Stimulated activated CD8-positive, alpha-beta memory T cell treated with anti-CD3 and anti-CD28 coated beads, Interleukin-15, amount 100 ng/mL, for 24 hours (primary cell): ENCODE results near the gene EFR3B.
"Not testable (repeated sequence)": the region's sequence is repeated elsewhere in the genome, so short reads cannot be mapped to it uniquely, and the experiment has no call there.

ENCODE experiments used
- DNase-seq: peaks from one replicate; pipeline ENCODE4 v3.0.0-alpha.2; 2020; ENCODE audit warnings: low read depth

Gene EFR3B

DNA sequence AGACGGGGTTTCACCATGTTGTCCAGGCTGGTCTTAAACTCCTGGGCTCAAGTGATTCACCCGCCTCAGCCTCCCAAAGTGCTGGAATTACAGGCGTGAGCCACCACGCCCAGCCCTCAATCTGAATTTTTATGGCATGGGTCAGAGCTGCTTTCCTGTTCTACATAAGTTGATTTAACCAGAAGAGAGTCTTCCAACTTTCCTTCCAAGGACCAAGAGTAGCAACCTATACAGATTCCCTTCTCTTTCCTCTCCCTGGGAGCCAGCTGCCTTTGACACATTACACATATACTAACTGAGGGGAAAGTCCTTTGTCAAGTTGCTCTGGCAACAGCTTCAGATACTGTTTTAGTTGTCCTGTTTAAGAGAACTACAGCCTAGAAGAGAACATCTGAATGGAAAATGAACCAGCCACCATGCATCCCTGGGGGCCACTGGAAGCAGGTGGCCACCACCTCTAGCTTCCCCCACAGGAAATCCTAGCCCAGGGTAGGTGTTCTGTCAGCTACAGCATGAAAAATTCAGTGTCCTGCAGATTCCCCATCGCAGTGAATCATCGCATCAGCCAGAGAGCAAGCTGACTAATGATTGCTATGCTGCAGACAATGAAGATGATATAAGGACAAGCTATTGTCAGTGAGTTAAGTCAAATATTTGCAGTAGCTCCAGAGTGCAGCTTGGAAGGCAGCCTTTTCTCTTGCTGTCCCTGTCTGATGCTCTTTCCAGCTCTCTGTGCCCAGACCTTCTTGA is 63.6 kb downstream of the EFR3B start:
- DNase-seq = no peak

- DNase-seq = no peak
Observed at GRCh38 chr2:25109822-25110221, 67.9 kb downstream of the EFR3B start.

DNA sequence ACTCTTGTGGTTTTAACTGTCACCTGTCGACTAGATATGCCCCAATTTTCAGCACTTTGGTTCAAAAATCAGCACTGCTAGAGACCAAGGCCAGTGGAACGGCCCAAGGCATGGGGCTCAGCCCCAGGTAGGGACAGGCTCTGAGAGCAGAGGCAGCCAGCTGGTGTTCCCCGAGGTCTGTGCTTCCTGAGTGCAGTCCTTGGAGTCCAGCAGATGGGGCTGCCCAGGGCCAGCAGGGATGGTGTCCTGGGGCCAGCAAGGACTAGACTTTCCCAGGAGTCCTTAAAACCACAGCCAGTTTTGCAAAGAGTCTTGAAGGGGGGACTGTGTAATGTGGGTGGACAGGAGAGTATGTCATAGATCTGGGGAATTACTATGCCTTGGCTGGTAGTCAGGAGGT is 70.2 kb downstream of the EFR3B start:
- DNase-seq = no peak

DNA sequence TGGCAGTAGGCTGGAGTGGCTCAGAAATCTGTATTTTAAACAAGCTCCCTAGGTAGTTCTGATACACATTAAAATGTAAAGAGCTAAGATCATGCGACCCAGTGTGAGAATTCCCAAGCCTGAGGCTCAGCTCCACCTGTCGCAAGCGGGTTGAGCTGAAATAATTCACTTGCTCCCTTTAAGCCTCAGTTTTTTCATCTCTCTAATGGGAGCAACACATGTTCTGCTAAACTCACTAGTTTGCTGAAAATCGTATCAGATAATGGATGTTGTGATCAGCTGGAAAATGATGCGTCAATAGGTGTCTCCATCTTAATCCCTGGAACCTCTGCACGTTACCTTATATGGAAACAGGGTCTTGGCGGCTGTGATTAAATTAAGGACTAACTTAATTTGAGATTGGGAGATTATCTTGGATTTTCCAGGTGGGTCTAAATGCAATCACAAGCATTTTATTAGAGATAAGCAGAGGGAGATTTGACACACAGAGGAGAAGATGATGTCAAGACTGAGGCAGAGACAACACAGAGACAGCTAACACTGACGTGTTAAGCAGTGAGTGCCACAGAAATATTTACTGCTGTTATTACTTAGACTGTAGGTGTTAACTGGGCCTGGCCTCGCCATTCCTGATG is 73.5 kb downstream of the EFR3B start:
- no peak for DNase-seq

- no peak for DNase-seq
Observed at GRCh38 chr2:25115902-25116301, 74.0 kb downstream of the EFR3B start.

- DNase-seq = no peak
Observed at GRCh38 chr2:25116956-25117355, 75.1 kb downstream of the EFR3B start.

DNA sequence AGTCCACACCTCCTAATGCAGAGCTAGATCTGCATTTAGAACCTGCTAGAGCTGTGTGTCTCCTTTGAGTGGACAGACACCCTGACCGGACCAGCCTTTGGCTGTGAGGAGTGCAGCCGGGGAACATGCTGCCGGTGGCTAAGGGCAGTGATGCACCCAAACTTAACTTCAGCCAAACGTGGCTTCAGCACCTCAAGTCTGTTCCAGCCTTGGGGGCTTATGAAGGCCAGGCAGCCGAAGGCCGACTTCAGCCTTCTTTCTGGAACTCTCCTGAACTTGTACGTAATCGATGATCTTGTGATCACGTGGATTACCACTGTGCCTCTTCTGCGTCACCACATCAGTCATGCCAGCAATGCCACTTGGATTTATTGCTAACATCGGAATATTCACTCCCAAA is 77.4 kb downstream of the EFR3B start:
- DNase-seq = no peak

DNA sequence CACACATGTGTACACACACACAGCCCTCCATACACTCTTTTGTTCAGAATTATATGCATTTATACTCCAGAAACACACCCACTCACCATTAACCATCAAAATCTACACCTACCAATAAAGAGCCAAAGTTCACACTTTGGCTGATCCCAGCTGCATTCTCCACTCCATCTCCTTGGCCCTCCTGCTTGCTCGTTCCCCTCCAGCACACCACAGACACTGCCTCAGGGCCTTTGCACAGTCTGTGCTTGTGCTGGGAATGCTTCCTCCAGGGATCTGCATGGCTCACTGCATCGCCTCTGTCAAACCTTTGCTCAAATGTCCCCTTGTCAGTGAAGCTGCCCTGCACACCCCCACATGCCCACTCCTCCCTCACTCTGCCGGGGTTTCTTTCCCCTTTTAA is 80.5 kb downstream of the EFR3B start:
- DNase-seq = no peak

DNA sequence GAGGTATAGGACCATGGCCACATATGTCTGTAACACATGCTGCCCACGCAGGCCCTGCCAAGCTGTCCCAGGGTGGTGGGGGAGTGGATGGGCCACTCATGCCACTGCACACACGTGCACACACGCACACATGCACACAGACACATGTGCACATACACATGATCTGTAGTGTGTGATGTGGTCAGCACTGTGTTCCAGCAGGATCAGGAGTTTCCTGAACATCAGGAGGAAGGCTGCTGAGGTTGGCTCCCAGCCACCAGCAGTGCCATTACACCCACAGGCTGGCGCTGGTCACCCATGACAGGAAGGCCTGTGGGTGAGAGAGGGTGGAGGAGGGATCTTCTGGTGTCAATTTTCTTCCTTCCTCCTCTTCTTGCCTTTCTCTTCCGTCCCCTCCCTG is 81.8 kb downstream of the EFR3B start:
- DNase-seq = no peak

DNA sequence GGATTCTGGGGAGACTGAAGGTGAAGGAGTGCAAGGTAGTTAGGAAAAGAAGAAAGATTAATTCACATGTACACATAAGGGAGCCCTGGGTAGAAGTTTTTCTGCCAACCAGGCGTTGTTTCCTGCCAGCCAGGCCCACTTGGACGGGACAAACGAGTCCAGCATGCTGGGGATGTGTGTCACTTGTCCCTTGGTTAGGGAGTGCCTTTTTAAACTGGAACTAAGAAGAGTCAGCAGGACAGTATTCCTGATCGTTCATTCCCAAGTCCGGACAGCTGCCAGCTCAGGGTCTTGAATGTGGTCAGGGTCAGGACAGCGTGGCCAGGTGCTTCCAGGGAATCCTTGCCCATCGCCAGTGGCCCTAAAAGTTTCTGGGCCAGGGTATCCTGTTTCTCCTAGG is 83.3 kb downstream of the EFR3B start:
- DNase-seq = no peak

DNA sequence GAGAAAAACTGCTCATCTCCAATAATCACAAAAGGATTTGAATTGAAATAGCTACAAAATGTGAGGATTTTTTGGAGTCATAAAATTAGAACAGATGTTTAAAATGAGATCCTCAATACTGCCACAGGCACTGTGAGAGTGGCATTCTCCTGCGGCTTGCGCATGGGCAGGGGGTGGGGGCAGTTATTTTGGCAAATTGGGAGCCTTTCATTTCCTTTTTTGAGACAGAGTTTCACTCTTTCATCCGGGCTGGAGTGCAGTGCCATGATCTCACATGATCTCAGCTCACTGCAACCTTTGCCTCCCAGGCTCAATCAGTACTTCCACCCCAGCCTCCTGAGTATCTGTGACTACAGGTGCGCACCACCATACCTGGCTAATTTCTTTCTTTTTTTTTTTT is 84.1 kb downstream of the EFR3B start:
- no peak for DNase-seq

DNA sequence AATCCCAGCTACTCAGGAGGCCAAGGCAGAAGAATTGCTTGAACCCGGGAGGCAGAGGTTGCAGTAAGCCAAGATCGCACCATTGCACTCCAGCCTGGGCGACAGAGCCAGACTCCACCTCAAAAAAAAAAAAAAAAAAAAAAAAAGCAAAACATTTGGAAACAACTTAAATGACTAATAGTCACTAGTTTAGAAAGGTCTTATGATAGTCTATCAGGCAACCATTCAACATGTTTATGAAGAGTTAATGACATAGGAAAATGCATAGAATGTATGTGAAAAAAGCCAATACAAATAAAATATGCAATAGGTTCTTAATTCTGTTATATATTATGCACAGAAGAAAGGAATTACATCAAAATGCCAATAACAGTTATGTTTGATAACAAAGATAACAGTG is 85.2 kb downstream of the EFR3B start:
- DNase-seq = not testable (repeated sequence)

DNA sequence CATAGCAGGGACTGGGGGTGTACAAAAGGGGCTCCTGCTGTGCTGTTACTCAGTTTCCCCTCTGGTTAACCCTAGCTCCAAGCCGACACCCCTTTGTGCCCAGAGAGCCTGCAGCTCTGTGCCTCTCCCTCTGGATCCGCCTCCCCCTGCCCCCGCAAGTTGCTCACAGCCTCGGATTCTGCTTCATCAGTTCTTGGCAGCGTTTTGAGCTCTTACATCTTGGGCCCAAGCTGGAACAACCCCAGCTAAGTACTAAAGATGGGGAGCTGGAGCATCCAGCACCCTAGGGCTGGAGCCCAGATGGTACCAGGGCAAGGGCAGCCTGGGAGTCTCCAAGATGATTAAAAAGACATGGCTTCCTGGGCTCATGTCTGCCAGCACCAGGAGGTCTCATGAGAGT is 85.8 kb downstream of the EFR3B start:
- DNase-seq = no peak

DNA sequence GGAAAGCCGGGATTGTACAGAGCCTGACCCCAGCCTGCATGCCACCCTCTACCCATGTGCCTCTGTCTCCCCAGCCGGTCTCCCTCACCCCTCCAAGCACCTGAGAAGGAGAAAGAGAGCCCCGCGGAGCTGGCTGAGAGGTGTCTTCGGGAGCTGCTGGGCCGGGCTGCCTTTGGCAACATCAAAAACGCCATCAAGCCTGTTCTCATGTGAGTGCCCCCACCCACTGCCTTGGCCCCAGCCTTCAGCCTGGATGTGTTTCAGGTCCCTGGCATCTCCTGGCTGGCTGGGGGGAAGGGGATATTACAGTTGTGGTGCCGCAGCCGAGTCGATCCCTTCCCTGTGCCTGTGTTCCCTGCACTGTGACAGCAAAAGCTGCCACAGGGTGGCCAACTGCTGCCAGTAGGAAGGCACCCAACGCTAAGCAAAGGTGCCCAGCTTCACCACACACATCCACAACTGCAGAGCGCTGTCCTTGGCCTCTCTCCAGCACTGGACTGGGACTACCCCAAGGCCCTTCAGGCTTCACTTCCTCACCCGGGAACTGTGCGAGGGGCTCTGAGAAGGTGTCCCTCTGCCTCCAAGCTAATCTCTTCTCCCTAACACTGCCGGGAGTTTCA is 88.1 kb downstream of the EFR3B start:
- no peak for DNase-seq

DNA sequence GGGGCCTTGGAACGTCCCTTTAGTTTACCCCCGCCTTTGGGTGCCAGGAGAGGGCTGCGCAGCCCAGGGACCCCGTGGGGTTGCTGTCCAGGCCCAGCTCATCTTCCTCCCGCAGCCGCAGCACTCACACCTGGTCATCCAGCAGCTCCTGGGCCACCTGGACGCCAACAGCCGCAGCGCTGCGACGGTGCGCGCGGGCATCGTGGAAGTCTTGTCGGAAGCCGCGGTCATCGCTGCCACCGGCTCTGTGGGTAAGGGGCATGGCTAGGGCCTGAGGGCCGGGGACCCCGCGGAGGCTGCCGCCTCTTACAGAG is 89.3 kb downstream of the EFR3B start:
- no peak for DNase-seq

DNA sequence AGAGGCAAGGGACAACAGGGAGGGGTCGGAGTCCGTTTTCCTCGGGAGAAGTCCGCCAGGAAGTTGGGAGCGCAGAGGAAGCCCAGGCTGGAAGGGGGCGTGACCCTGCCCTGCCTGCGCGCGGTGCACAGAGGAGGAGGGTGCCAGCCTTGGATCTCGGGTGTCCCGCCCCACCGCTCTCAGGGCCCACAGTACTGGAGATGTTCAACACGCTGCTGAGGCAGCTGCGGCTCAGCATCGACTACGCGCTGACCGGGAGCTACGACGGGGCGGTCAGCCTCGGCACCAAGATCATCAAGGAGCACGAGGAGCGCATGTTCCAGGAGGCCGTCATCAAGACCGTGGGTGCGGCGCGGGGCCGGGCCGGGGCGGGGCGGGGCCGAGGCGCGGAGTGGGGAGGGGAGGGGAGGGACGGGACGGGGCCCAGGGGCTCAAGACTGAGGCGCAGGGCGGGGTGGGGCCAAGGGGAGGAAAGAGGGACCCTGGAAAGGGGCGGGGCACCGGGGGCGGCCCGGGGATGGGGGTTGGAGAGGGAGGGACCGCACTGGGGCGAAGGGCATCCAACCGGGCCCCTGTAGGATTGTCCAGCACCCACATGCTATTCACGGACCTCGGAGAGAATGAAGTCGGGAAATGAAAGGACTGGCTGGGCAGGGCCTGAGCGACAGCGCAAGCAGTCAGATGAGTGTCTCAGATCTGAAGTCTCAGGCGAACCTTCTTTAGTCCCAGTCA is 89.9 kb downstream of the EFR3B start:
- DNase-seq = no peak

DNA sequence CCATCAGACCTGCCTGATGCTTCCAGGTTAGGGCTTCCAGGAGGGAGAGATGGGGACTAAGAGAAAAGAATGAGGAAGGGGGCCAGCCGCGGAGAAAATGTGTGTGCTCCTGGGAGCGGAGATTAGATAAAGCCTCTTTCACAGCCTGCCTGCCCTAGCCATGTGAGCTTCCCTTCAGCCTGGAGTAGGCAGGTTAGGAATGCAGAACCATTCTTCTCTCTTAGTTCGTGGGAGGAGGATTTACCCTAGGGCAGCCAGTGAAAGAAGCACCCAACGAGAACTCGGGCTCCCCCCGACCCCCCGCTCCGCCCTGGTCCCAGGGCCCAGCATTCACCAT is 90.4 kb downstream of the EFR3B start:
- no peak for DNase-seq

DNA sequence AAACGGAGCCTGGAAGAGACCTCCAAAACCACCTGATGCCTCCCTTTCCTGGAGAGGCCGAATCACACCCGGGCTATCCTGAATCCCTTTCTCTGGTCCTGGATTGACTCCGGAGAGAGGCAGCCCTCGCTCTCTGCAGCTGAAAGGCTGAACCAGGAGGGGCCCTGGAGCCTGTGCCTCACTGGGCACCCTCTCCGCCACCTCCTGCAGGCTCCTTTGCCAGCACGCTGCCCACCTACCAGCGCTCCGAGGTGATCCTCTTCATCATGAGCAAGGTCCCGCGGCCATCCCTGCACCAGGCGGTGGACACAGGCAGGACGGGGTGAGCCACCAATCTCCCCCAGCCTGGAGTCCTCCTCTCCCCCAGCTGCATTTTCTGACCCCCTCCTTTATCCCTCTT is 90.8 kb downstream of the EFR3B start:
- no peak for DNase-seq

- DNase-seq = not testable (repeated sequence)
Observed at GRCh38 chr2:25140535-25140934, 98.7 kb downstream of the EFR3B start.

DNA sequence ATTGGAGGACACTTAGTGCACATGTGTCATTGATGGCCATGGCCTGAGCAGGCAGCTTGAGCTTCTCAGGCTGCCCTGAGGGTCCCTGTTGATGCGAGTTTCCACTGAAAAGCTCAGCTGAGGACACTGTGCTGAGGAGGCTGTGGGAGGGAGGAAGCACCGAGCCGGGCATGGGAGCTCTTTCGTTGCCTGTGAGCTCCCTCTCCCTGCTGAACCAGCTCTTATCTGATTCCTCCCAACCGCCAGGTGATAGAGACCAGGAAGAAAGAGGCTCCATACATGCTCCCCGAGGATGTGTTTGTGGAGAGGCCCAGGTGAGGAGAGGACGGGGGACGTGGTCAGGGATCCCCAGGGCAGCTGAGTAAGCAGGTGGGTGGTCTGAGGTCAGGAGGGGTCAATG is 99.2 kb downstream of the EFR3B start:
- DNase-seq = no peak

DNA sequence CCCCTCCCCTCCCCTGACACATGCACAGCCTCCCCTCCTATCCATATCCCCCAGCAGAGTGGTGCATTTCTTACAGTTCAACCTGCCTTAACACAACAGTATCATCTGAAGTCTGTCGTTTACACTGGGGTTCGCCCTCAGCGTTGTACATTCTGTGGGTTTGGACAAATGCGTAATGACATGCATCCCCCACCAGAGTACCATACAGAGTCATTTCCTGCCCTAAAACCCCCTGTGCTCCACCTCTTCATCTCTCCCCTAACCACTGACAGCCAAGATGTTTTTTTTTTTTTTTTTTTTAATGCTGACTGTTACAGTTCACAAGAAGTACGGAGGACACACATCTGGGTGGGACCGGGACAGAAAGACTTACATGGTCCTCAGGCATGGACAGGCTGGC is 103.9 kb downstream of the EFR3B start:
- DNase-seq = no peak

DNA sequence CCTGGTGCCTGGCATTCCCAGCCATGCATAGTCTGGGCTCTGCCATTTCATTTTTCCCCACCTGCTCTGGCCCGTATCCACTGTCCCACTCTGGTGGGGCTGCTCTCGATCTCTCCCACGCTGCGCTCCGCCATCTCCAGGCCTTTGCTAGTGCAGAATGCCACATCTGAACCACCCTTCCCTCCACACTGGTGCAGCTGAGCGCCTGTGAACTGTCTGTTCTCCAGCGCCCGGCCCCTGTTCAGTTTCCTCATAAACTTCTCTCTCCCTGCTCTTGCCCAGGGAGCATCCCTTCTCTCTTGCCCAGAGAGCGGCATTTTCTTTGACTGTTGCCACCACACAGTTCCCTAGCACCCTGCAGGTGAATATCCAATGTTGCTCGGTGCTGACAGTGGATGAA is 105.0 kb downstream of the EFR3B start:
- no peak for DNase-seq

DNA sequence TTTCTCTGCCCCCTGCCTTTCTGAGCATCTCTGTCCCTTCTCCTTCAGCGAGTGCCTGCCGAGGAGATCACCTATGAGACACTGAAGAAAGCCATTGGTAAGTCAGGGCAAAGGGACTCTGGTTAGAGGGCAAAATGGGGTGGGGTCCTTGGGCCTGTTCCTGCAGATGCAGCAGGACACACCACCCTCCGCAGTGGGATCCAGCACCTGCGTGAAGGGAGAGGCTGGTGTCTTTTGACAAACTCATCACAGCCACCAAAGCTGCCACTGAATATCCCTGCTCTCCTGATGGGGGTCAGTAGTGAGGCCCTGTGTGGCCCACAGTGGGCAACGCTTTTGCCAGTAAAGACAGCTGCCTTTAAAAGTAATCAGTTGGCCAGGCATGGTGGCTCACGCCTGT is 107.8 kb downstream of the EFR3B start:
- DNase-seq = no peak
